ENCODE results near the gene CALM1. TPM values are rescaled to one million over a fixed set of nuclear protein-coding genes. Genes with fewer than 3 reads are reported as not detected.
A peak's percentile ranks its signal among the peaks of the same experiment; 100 is the strongest.

The CALM1 gene
- total and polyA plus RNA-seq, 8 donors = 213 to 1,126 (median 356) TPM

DNA sequence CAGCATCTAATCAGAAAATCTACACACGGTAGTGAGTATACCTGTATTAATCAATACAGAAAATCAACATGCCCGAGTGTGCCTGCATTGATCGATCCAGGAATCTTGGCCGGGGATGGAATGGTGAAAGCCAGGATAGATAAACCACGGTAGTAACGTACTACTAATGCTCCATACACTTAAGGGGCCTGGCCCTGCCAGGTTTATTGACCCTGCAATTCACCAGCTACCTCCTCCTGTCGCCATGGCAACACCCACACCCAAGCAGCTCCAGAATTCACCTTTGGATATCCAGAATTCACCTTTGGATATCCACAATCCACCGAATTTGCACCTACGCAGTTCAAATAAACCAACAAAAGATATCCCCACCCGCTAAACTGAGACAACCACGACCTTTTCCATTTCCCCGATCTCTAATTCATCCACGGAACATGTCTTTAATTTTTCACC lies 14.8 kb upstream of the CALM1 start:
- H3K27me3 ChIP-seq = no peaks in the 10 kb centered on the region
- H3K9me3 ChIP-seq = no peaks in the 10 kb centered on the region
- H3K27ac ChIP-seq = peak overlapping the region; percentile 92 to 100 (median 99)
- TF ChIP-seq, protein P1, sequence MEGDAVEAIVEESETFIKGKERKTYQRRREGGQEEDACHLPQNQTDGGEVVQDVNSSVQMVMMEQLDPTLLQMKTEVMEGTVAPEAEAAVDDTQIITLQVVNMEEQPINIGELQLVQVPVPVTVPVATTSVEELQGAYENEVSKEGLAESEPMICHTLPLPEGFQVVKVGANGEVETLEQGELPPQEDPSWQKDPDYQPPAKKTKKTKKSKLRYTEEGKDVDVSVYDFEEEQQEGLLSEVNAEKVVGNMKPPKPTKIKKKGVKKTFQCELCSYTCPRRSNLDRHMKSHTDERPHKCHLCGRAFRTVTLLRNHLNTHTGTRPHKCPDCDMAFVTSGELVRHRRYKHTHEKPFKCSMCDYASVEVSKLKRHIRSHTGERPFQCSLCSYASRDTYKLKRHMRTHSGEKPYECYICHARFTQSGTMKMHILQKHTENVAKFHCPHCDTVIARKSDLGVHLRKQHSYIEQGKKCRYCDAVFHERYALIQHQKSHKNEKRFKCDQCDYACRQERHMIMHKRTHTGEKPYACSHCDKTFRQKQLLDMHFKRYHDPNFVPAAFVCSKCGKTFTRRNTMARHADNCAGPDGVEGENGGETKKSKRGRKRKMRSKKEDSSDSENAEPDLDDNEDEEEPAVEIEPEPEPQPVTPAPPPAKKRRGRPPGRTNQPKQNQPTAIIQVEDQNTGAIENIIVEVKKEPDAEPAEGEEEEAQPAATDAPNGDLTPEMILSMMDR (IDR thresholded peaks at IDR 0.05) = no peak
- TF ChIP-seq POLR2AphosphoS5 (IDR thresholded peaks at IDR 0.05) = no peak
- TF ChIP-seq EP300 (IDR thresholded peaks at IDR 0.05) = no peak
- no peak for TF ChIP-seq POLR2A (IDR thresholded peaks at IDR 0.05)
- peak; percentile 73 to 92 for DNase-seq
- H3K4me1 ChIP-seq = peaks cover 14 to 40% (median 30%) of the 10 kb centered on the region in 4 donors
- H3K4me3 ChIP-seq = peak overlapping the region; percentile 43 to 65 (median 58)
- WGBS, 5 donors = 14 to 26% (median 16%) methylated on average over 13 of the region's 13 CpGs
- intact Hi-C loops (cut with DNase I; ENCODE audit: low total_unique reads) = no loop called here
- no peaks in the 10 kb centered on the region for H3K36me3 ChIP-seq

DNA sequence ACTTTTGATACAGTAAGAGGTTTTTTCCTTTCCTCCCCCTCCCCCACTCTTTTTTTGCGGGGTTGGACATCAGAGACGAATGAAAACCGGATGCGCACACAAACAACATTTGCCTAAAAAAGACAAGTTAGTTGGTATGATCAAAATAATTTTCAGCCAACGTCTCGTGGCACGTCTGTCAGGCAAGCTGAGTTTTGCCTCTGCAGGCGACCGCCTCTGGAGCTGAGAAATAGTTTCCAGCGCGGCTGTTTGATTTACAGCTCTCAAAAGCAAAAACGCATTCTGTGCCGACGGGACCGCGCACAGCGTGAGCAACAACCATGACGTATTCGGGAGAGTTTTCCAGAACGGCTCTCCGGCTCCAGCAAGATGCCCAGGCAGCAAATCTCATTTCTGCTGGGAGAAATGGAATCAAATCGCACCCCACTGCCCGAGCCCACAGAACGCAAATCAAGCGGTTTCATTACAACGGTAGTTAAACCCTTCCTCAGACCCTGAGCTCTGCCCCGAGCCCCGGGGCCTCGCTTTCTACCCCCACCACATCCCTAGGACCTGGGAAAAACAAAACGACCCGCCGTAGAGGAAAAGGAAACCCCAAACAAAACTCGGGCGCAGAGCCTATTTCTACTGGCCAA lies 14.2 kb upstream of the CALM1 start:
- DNase-seq = peak; percentile 69 to 92
- Histone ChIP-seq H3K27ac (peak overlapping the region; percentile 92 to 100 (median 99)), H3K4me3 (peak overlapping the region; percentile 43 to 65 (median 58)), H3K27me3 (no peaks in the 10 kb centered on the region), H3K9me3 (no peaks in the 10 kb centered on the region), H3K36me3 (no peaks in the 10 kb centered on the region), H3K4me1 (peaks cover 14 to 44% (median 30%) of the 10 kb centered on the region in 4 donors)
- 0 to 1% (median 0%) methylated on average over 24 to 34 of the region's 34 CpGs for WGBS, 5 donors
- TF ChIP-seq POLR2A (IDR thresholded peaks at IDR 0.05) = no peak
- TF ChIP-seq POLR2AphosphoS5 (IDR thresholded peaks at IDR 0.05) = peak in 1 of 3 donors; percentile 64
- intact Hi-C loops (cut with DNase I; ENCODE audit: low total_unique reads) = no loop called here

DNA sequence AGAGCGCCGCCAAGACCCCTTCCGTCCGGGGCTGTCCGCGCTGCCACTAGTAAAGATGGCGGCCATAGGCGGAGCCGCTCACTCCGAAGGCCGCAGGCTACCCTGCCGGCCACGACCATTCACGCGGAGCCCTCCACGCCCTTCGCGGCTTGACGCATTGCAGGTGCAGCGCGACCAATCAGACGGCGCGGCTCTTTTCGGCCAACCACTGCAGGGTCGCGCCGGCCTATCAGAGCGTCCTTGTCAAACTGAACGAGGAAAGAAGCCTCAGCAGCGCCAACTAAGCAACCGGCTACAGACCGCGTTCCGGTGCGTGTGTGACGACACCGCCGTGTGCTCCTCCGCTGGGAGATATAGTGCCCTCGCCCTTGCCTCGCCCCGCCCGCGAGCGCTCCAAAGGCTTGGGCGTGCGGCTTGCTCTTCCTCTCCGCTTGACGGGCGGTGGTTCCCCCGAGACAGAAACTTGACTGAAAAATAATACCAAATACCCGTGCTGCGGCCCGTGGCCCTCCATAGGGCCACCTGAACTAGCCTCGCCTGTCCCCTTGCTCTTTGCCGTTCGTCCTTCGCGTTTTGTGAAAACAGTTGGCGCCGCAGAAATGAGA lies 13.6 kb upstream of the CALM1 start:
- DNase-seq = peak; percentile 100
- peak overlapping the region; percentile 43 to 65 (median 58) for H3K4me3 ChIP-seq
- WGBS, 5 donors = 0% methylated on average over 18 to 62 of the region's 62 CpGs
- H3K4me1 ChIP-seq = peaks cover 14 to 50% (median 34%) of the 10 kb centered on the region in 4 donors
- H3K27me3 ChIP-seq = no peaks in the 10 kb centered on the region
- no peaks in the 10 kb centered on the region for H3K9me3 ChIP-seq
- TF ChIP-seq, protein P1 (IDR thresholded peaks at IDR 0.05) = peak in 2 of 7 experiments; percentile 12 to 26
- TF ChIP-seq POLR2A (IDR thresholded peaks at IDR 0.05) = peak in 2 of 4 donors; percentile 87 to 95
- TF ChIP-seq POLR2AphosphoS5 (IDR thresholded peaks at IDR 0.05) = peak; percentile 94 to 99 (median 99)
- no peak for TF ChIP-seq EP300 (IDR thresholded peaks at IDR 0.05)
- intact Hi-C loops (cut with DNase I; ENCODE audit: low total_unique reads) = no loop called here
- no peaks in the 10 kb centered on the region for H3K36me3 ChIP-seq
- peak overlapping the region; percentile 92 to 100 (median 99) for H3K27ac ChIP-seq

DNA sequence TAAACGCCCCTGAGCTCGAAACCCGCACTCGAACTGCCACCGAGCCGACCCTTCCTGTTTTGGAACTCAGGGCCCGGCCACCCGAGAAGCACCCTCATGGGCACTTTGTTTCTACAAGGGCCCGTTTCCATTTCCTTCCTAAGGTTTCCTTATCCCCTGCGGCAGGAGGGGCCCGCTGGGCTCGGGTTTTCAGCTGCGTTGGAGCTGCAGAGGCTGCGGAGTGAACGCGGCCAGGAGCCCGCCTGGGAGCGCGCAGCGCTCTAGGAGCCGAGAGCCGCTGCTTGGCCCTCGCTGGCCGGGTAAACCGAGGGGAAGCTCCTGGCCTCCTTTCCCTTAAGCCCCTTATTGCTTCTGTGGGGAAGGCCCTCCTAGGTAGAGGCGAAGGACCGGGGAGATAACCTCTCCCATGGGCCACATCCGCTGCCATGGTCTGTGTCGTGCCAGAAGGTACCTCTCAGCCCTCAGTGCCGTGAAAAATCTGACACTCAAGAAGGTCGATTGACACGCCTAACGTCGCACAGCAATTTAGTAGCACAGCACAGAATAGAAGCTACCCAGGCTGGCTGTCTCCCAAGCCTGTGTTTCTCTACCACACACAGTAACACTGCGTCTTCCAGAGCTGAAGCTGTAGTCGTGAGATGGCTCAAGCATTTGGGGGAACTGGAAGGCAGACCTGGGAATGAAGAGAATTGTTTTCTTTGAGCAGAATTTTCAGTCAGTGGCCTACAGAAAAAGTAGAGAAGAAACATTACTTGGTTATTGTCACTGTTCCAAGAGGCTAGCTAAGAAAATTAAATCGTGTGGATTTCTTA lies 12.9 kb upstream of the CALM1 start:
- intact Hi-C loops (cut with DNase I; ENCODE audit: low total_unique reads) = no loop called here
- peak; percentile 71 to 85 for DNase-seq
- TF ChIP-seq EP300 (IDR thresholded peaks at IDR 0.05) = no peak
- no peak for TF ChIP-seq POLR2A (IDR thresholded peaks at IDR 0.05)
- TF ChIP-seq POLR2AphosphoS5 (IDR thresholded peaks at IDR 0.05) = peak in 2 of 3 donors; percentile 3 to 30
- TF ChIP-seq, protein P1 (IDR thresholded peaks at IDR 0.05) = no peak
- Histone ChIP-seq H3K4me3 (peak overlapping the region; percentile 43 to 65 (median 58)), H3K27me3 (no peaks in the 10 kb centered on the region), H3K27ac (peak overlapping the region; percentile 79 to 100 (median 99)), H3K36me3 (no peaks in the 10 kb centered on the region), H3K4me1 (peaks cover 14 to 54% (median 37%) of the 10 kb centered on the region in 4 donors), H3K9me3 (no peaks in the 10 kb centered on the region)
- WGBS, 5 donors = 0 to 1% (median 1%) methylated on average over 32 to 37 of the region's 37 CpGs
